NCI-H2196 (cell line): ENCODE results near the gene PDZD8.

ENCODE experiments used
- DNase-seq: peaks from one replicate; lab custom pipeline; 2025; ENCODE audit not compliant: unreplicated experiment; lab: John Stamatoyannopoulos, UW

Gene PDZD8

GRCh38 chr10:117375360-117376178 lies at the start of gene PDZD8:
TSS of gene PDZD8 (minus strand) at chr10:117375440. CDS start at chr10:117375227, 213 bp downstream.
- peak; percentile 83 for DNase-seq

DNA sequence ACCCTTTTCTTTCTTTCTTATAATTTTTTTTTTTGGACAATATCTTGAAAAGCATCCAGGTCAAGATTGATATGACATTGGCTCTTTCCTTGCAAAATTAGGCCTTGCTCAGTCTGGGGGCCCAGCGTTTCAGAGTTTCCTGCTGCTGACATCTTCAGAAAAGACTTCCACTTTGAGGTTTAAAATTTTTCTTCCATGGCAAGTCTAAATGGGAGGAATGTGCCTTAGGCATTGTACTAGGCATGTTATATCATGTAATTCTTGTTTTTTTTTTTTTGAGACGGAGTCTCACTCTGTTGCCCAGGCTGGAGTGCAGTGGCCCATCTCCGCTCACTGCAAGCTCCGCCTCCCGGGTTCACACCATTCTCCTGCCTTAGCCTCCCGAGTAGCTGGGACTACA lies 48.9 kb upstream of the PDZD8 start:
- DNase-seq = no peak

DNA sequence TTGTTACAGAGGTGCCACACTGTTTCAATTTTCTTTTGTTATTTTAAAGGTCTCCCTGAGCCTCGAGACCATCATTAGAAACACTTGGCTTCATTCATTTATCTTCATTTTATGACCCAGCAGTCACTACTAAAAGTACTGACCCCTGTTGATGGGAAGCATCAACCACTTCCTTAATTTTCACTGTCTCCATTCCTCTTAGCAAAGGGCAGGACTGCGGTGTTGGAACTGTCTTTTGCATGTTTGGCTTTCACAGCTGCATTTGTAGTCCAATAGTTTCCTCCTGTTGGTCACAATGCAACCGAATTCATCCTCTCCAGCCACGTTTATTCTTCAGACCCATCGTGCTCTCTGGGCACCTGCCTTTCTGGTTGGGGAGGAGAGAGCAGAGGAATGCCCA lies 46.7 kb upstream of the PDZD8 start:
- no peak for DNase-seq

DNA sequence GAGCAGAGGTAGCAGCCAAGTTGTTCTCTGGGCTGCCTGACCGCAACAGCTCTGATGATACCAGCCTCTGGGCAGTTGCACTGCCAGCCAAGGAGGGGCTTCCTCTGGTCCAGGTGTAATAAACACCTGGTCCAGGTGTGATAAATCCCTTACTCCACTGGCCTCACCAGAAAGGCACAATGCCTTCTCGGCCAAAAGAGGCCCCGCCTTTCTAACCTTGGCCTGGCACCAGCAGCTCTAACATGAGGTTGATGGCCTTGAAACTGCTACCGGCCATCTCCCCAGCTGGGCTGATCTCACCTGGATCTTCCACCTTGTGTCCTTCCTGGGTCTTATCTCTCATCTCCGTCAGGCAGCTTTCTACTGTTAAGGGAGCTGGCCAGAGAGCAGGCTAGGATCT lies 45.5 kb upstream of the PDZD8 start:
- DNase-seq = no peak

GRCh38 chr10:117419921-117420320 lies 44.7 kb upstream of the PDZD8 start:
- DNase-seq = no peak

DNA sequence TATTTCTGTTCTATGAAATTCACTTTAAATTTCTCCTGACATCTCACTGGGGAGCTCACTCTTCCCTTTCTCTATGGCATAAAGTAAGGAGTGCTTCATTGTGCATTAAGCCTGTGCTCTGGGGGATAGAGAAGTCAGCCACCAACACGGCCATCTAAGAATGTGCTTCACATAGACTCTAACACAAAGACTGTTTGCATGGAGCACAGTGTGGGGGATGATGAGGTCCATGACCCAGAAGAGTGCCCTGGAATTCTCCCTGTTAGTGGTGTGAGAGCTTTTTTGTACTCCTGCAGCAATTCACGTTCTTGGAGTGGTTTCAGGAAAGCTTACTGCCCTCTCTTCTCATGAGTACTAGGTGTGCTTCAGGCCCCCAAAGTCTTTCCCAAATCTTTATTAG lies 43.9 kb upstream of the PDZD8 start:
- no peak for DNase-seq

GRCh38 chr10:117418121-117418520 lies 42.9 kb upstream of the PDZD8 start:
- no peak for DNase-seq

- no peak for DNase-seq
These were observed 42.0 kb upstream of the PDZD8 start for GRCh38 chr10:117417196-117417595.

- DNase-seq = no peak
These were observed 38.8 kb upstream of the PDZD8 start for GRCh38 chr10:117413928-117414618.

GRCh38 chr10:117412469-117413010 lies 37.3 kb upstream of the PDZD8 start:
- DNase-seq = no peak

DNA sequence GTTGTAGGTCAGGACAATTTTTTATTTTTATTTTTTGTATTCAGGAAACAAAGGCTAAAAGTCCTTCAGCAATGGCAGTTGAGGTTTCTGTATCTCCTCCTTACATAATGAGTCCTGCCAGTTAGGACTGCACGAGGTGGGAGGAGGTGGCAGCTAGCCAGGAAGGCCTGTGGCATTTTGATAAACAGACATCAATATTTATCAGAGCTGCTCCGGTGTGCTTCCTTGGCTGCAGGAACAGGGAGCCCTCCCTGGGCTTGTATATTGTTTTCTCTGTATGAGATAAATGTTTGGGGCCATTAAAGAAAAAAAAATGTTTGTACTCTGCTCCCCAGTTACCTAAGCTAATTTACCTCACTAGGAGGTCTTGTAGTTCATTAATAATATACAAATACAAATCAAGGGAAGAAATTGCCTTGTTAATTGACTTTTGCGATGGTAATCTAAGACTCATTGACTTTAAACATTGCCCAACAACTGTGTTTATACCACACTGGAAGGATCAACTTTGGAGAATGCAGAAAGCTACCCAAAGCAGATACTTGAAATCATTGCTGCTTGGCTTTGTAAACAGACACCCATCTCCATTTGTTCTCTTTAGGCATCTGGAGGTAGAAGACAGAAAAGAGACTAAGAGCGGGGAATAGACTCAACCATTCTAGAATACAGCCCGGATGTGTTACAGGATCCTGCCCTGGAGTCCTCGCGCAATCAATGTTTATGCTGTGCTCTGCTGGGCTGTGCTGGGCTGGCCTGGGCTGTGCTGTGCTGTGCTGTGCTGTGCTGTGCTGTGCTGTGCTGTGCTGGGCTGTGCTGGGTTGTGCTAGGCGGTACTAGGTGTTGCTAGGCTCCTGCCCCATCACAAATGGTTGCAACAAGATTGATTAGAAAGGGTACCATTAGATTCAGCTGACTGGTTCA lies 36.5 kb upstream of the PDZD8 start:
- peak; percentile 34 for DNase-seq

GRCh38 chr10:117410557-117410956 lies 35.3 kb upstream of the PDZD8 start:
- DNase-seq = no peak

GRCh38 chr10:117409549-117410305 lies 34.5 kb upstream of the PDZD8 start:
- DNase-seq = no peak

DNA sequence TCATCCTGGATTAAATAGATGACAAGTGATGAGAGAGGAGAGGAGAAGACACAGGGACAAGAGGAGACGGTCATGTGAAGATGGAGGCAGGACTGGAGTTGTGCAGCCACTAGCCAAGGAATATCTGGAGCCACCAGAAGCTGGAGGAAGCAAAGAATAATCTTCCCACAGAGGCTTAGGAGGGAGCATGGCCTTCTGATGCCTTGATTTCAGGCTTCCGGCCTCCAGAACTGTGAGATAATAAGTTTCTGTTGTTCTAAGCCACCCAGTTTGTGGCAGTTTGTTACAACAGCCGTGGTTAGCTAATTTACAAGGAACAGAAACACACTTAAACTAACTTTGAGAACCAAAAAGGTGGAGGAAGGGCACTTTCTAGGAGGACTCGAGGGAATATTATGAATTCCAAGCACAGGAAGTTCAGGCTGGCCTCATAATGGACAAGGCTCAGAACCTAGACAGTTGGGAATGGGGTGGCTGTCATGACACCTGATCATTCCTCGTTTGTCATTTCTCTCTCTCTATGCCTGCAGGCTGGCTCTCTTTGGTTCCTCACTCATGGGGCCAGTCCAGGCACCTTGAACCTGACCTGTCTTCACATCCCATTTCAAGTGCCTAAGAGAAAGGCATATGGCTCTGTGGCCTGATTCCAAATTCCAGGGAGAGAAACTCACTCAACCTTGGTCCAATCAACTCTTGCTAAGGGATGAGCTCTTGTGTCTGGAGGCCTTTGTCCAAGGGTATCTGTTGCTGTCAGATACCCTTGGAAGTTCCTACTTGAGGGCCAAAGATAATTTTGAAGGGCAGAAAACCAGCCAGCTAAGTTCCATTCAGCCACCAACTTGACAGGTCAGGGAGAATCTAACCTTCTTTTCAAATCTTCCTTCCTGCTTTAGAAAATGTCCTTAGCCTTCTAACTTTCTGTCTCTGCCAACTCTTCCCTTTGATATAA lies 33.5 kb upstream of the PDZD8 start:
- no peak for DNase-seq

GRCh38 chr10:117405730-117406129 lies 30.5 kb upstream of the PDZD8 start:
- DNase-seq = no peak

GRCh38 chr10:117400329-117400728 lies 25.1 kb upstream of the PDZD8 start:
- no peak for DNase-seq

- DNase-seq = no peak
These were observed 24.3 kb upstream of the PDZD8 start for GRCh38 chr10:117399341-117400196.

DNA sequence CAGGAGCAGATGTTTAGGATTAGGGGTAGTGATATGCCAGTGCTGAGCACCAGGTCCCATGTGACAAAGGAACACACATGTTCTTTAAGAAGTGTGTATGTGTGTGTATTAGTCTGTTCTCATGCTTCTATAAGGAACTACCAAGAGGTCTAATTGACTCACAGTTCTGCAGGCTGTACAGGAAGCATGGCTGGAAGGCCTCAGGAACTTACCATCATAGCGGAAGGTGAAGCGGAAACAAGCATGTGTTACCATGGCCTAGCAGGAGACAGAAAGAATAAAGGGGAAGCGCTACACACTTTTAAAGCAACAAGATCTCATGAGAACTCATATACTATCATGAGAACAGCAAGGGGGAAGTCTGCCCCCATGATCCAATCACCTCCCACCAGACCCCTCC lies 22.8 kb upstream of the PDZD8 start:
- no peak for DNase-seq
